WTC11 (cell line): ENCODE results near the gene EAPP. TPM values are rescaled to one million over a fixed set of nuclear protein-coding genes. Genes with fewer than 3 reads are reported as not detected.
"Not testable (repeated sequence)": the region's sequence is repeated elsewhere in the genome, so short reads cannot be mapped to it uniquely, and the experiment has no call there.

Experiments used
- ATAC-seq: fragments of 200-7000 bp; cut with Tn5 transposase; 2 replicates; pipeline ENCODE4 v1.10.0; 2021; ENCODE audit warnings: mild to moderate bottlenecking, moderate library complexity
- CTCF ChIA-PET: fragments of 300-600 bp; sonication (Branson Sonifier 250); formaldehyde crosslinking; loops from one replicate; lab custom pipeline; 2021; ENCODE audit warnings: antibody characterized with exemption; lab: Charles Lee
- POLR2A ChIA-PET: fragments of 350-600 bp; sonication (Branson Sonifier 250); formaldehyde crosslinking; loops from one replicate; lab custom pipeline; 2021; ENCODE audit warnings: antibody characterized with exemption; lab: Charles Lee
- DNase-seq: peaks from one replicate; pipeline ENCODE4 v3.0.0; 2021; ENCODE audit warnings: low spot score
- H3K27ac Mint-ChIP-seq: 2 replicates; pipeline ENCODE4 v1.8.0; 2021; ENCODE audit warnings: mixed read lengths
- H3K27me3 Mint-ChIP-seq: 2 replicates; pipeline ENCODE4 v1.8.0; 2021; ENCODE audit warnings: low read depth, mild to moderate bottlenecking, moderate library complexity, mixed read lengths
- H3K36me3 Mint-ChIP-seq: 2 replicates; pipeline ENCODE4 v1.8.0; 2021; ENCODE audit warnings: mixed read lengths
- H3K4me1 Mint-ChIP-seq: 2 replicates; pipeline ENCODE4 v1.8.0; 2022; ENCODE audit warnings: mixed read lengths
- H3K4me3 Mint-ChIP-seq: 2 replicates; pipeline ENCODE4 v1.8.0; 2021; ENCODE audit warnings: mild to moderate bottlenecking, moderate library complexity, mixed read lengths
- H3K9me3 Mint-ChIP-seq: 2 replicates; pipeline ENCODE4 v1.8.0; 2021; ENCODE audit warnings: mixed read lengths
- CBFB ChIP-seq: sonication (generic); formaldehyde crosslinking; IDR thresholded peaks from 2 replicates; pipeline ENCODE4 v1.8.1; 2022; ENCODE audit warnings: mild to moderate bottlenecking, low read depth, missing genetic modification reagents
- EMX1 ChIP-seq: fragments of 250-450 bp; sonication (Bioruptor Pico); IDR thresholded peaks from 2 replicates; pipeline ENCODE4 v1.8.0; 2021; ENCODE audit warnings: mild to moderate bottlenecking
- FOXJ3 ChIP-seq: sonication (generic); formaldehyde crosslinking; IDR thresholded peaks from 2 replicates; pipeline ENCODE4 v1.9.0; 2021; ENCODE audit warnings: missing genetic modification reagents, mild to moderate bottlenecking, borderline replicate concordance
- FOXK1 ChIP-seq: sonication (generic); formaldehyde crosslinking; IDR thresholded peaks from 2 replicates; pipeline ENCODE4 v1.8.0; 2022; ENCODE audit warnings: mild to moderate bottlenecking, moderate library complexity, missing genetic modification reagents
- GTF2I ChIP-seq: fragments of 250-450 bp; sonication (Bioruptor Pico); conservative IDR thresholded peaks from 2 replicates; pipeline ENCODE4 v1.4.0; 2021; ENCODE audit warnings: mild to moderate bottlenecking
- RELA ChIP-seq: sonication (generic); formaldehyde crosslinking; IDR thresholded peaks from 2 replicates; pipeline ENCODE4 v1.8.1; 2022; ENCODE audit warnings: missing genetic modification reagents, mild to moderate bottlenecking, borderline replicate concordance
- SMAD3 ChIP-seq: sonication (generic); formaldehyde crosslinking; IDR thresholded peaks from 2 replicates; pipeline ENCODE4 v1.8.0; 2022; ENCODE audit warnings: missing genetic modification reagents, mild to moderate bottlenecking, borderline replicate concordance
- ZNF263 ChIP-seq: sonication (generic); formaldehyde crosslinking; IDR thresholded peaks from 2 replicates; pipeline ENCODE4 v1.8.1; 2022; ENCODE audit warnings: low read depth, mild to moderate bottlenecking, moderate library complexity, missing genetic modification reagents
- total RNA-seq: library from RNA; stranded (reverse); gene quantifications from 3 replicates; pipeline ENCODE4 v1.2.3, GENCODE V29; 2021
- TF ChIP-seq, protein P1 (sequence below): sonication (generic); formaldehyde crosslinking; IDR thresholded peaks from 2 replicates; pipeline ENCODE4 v1.8.1; 2022; ENCODE audit warnings: mild to moderate bottlenecking, moderate library complexity, missing genetic modification reagents
- TF ChIP-seq, protein P2 (sequence below): fragments of 250-450 bp; sonication (Bioruptor Pico); IDR thresholded peaks from 2 replicates; pipeline ENCODE4 v1.9.0; 2021; ENCODE audit warnings: mild to moderate bottlenecking
- TF ChIP-seq, protein P3 (sequence below): sonication (generic); formaldehyde crosslinking; IDR thresholded peaks from 2 replicates; pipeline ENCODE4 v1.8.0; 2023; ENCODE audit warnings: missing genetic modification reagents, mild to moderate bottlenecking, borderline replicate concordance
- TF ChIP-seq, protein P4 (sequence below): sonication (generic); formaldehyde crosslinking; conservative IDR thresholded peaks from 2 replicates; pipeline ENCODE4 v1.8.1; 2023; ENCODE audit warnings: mild to moderate bottlenecking, low read depth, missing genetic modification reagents, moderate library complexity
- TF ChIP-seq, protein P5 (sequence below): sonication (generic); formaldehyde crosslinking; IDR thresholded peaks from 2 replicates; pipeline ENCODE4 v1.8.1; 2022; ENCODE audit warnings: mild to moderate bottlenecking, missing genetic modification reagents, moderate library complexity, borderline replicate concordance
- TF ChIP-seq, protein P6 (sequence below): fragments of 250-450 bp; sonication (Bioruptor Pico); IDR thresholded peaks from 2 replicates; pipeline ENCODE4 v1.9.0; 2021; ENCODE audit warnings: mild to moderate bottlenecking

The EAPP gene
- total RNA-seq, 1 experiment from 2014 or later = 24.9 TPM

DNA sequence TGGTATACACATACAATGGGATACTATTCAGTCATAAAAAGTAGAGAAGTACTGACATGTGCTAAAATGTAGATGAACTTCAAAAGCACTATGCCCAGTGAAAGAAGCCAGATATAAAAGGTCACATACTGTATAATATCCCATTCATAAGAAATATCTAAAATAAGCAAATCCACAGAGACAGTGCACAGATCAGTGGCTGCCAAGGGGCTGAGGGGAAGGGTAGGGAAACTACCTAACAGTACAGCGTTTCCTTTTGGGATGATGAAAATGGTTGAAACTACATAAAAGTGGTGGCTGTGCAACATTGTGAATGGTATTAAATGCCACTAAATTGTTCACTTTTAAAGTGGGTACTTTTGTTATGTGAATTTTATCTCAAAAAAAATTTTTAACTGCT lies 11.9 kb downstream of the EAPP start:
- ChIA-PET CTCF (no interaction called here), POLR2A (no interaction called here)
- Mint-ChIP-seq H3K36me3 (peaks cover 40% of the 10 kb centered on the region), H3K27ac (no peak overlapping the region), H3K9me3 (no peaks in the 10 kb centered on the region), H3K4me3 (no peak overlapping the region), H3K27me3 (no peaks in the 10 kb centered on the region), H3K4me1 (no peaks in the 10 kb centered on the region)
- ATAC-seq (no peak), DNase-seq (no peak)
- TF ChIP-seq SMAD3 (CRISPR knock-in tag) = no peak
- TF ChIP-seq GTF2I (CRISPR knock-in tag) = no peak
- no peak for TF ChIP-seq FOXK1 (CRISPR knock-in tag)
- no peak for TF ChIP-seq ZNF263 (CRISPR knock-in tag)
- no peak for TF ChIP-seq RELA (CRISPR knock-in tag)
- no peak for TF ChIP-seq EMX1 (CRISPR knock-in tag)
- no peak for TF ChIP-seq CBFB (CRISPR knock-in tag)
- TF ChIP-seq, protein P1, sequence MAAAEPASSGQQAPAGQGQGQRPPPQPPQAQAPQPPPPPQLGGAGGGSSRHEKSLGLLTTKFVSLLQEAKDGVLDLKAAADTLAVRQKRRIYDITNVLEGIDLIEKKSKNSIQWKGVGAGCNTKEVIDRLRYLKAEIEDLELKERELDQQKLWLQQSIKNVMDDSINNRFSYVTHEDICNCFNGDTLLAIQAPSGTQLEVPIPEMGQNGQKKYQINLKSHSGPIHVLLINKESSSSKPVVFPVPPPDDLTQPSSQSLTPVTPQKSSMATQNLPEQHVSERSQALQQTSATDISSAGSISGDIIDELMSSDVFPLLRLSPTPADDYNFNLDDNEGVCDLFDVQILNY = no peak
- TF ChIP-seq, protein P2, sequence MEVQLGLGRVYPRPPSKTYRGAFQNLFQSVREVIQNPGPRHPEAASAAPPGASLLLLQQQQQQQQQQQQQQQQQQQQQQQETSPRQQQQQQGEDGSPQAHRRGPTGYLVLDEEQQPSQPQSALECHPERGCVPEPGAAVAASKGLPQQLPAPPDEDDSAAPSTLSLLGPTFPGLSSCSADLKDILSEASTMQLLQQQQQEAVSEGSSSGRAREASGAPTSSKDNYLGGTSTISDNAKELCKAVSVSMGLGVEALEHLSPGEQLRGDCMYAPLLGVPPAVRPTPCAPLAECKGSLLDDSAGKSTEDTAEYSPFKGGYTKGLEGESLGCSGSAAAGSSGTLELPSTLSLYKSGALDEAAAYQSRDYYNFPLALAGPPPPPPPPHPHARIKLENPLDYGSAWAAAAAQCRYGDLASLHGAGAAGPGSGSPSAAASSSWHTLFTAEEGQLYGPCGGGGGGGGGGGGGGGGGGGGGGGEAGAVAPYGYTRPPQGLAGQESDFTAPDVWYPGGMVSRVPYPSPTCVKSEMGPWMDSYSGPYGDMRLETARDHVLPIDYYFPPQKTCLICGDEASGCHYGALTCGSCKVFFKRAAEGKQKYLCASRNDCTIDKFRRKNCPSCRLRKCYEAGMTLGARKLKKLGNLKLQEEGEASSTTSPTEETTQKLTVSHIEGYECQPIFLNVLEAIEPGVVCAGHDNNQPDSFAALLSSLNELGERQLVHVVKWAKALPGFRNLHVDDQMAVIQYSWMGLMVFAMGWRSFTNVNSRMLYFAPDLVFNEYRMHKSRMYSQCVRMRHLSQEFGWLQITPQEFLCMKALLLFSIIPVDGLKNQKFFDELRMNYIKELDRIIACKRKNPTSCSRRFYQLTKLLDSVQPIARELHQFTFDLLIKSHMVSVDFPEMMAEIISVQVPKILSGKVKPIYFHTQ = no peak
- TF ChIP-seq, protein P3, sequence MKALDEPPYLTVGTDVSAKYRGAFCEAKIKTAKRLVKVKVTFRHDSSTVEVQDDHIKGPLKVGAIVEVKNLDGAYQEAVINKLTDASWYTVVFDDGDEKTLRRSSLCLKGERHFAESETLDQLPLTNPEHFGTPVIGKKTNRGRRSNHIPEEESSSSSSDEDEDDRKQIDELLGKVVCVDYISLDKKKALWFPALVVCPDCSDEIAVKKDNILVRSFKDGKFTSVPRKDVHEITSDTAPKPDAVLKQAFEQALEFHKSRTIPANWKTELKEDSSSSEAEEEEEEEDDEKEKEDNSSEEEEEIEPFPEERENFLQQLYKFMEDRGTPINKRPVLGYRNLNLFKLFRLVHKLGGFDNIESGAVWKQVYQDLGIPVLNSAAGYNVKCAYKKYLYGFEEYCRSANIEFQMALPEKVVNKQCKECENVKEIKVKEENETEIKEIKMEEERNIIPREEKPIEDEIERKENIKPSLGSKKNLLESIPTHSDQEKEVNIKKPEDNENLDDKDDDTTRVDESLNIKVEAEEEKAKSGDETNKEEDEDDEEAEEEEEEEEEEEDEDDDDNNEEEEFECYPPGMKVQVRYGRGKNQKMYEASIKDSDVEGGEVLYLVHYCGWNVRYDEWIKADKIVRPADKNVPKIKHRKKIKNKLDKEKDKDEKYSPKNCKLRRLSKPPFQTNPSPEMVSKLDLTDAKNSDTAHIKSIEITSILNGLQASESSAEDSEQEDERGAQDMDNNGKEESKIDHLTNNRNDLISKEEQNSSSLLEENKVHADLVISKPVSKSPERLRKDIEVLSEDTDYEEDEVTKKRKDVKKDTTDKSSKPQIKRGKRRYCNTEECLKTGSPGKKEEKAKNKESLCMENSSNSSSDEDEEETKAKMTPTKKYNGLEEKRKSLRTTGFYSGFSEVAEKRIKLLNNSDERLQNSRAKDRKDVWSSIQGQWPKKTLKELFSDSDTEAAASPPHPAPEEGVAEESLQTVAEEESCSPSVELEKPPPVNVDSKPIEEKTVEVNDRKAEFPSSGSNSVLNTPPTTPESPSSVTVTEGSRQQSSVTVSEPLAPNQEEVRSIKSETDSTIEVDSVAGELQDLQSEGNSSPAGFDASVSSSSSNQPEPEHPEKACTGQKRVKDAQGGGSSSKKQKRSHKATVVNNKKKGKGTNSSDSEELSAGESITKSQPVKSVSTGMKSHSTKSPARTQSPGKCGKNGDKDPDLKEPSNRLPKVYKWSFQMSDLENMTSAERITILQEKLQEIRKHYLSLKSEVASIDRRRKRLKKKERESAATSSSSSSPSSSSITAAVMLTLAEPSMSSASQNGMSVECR (CRISPR knock-in tag) = no peak
- TF ChIP-seq, protein P4, sequence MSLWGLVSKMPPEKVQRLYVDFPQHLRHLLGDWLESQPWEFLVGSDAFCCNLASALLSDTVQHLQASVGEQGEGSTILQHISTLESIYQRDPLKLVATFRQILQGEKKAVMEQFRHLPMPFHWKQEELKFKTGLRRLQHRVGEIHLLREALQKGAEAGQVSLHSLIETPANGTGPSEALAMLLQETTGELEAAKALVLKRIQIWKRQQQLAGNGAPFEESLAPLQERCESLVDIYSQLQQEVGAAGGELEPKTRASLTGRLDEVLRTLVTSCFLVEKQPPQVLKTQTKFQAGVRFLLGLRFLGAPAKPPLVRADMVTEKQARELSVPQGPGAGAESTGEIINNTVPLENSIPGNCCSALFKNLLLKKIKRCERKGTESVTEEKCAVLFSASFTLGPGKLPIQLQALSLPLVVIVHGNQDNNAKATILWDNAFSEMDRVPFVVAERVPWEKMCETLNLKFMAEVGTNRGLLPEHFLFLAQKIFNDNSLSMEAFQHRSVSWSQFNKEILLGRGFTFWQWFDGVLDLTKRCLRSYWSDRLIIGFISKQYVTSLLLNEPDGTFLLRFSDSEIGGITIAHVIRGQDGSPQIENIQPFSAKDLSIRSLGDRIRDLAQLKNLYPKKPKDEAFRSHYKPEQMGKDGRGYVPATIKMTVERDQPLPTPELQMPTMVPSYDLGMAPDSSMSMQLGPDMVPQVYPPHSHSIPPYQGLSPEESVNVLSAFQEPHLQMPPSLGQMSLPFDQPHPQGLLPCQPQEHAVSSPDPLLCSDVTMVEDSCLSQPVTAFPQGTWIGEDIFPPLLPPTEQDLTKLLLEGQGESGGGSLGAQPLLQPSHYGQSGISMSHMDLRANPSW (CRISPR knock-in tag) = no peak
- TF ChIP-seq, protein P5, sequence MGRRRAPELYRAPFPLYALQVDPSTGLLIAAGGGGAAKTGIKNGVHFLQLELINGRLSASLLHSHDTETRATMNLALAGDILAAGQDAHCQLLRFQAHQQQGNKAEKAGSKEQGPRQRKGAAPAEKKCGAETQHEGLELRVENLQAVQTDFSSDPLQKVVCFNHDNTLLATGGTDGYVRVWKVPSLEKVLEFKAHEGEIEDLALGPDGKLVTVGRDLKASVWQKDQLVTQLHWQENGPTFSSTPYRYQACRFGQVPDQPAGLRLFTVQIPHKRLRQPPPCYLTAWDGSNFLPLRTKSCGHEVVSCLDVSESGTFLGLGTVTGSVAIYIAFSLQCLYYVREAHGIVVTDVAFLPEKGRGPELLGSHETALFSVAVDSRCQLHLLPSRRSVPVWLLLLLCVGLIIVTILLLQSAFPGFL (CRISPR knock-in tag) = no peak
- no peak for TF ChIP-seq FOXJ3 (CRISPR knock-in tag)
- TF ChIP-seq, protein P6, sequence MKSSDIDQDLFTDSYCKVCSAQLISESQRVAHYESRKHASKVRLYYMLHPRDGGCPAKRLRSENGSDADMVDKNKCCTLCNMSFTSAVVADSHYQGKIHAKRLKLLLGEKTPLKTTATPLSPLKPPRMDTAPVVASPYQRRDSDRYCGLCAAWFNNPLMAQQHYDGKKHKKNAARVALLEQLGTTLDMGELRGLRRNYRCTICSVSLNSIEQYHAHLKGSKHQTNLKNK (CRISPR knock-in tag) = no peak

DNA sequence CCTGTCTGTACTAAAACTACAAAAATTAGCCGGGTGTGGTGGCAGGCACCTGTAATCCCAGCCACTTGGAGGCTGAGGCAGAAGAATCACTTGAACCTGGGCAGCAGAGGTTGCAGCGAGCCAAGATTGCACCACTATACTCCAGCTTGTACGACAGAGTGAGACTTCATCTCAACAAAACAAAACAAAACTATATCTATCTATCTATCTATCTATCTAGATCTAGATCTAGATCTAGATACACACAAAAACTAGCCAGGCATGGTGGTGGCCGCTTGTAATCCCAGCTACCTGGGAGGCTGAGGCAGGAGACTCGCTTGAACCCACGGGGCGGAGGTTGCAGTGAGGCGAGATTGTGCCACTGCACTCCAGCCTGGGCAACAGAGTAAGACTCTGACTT lies 15.3 kb downstream of the EAPP start:
- H3K9me3 Mint-ChIP-seq, CTCF ChIA-PET, H3K27me3 Mint-ChIP-seq, ATAC-seq, H3K4me3 Mint-ChIP-seq, POLR2A ChIA-PET, DNase-seq, H3K4me1 Mint-ChIP-seq, H3K27ac Mint-ChIP-seq: not testable (repeated sequence)
- peaks cover 52% of the 10 kb centered on the region for H3K36me3 Mint-ChIP-seq
